Neural progenitor cell (in vitro differentiated cells): Measurements from ENCODE around the gene ATP4A.

Source experiments
- EZH2 ChIP-seq: fragments of 200-600 bp; sonication (generic); IDR thresholded peaks from 2 replicates; pipeline ENCODE4 v1.6.1; 2017; ENCODE audit warnings: antibody characterized with exemption, mild to moderate bottlenecking, moderate library complexity
- TF ChIP-seq, protein P1 (sequence below): fragments of 200-600 bp; sonication (generic); IDR thresholded peaks from 2 replicates; pipeline ENCODE4 v1.5.1; 2017; ENCODE audit warnings: antibody characterized with exemption, mild to moderate bottlenecking

DNA sequence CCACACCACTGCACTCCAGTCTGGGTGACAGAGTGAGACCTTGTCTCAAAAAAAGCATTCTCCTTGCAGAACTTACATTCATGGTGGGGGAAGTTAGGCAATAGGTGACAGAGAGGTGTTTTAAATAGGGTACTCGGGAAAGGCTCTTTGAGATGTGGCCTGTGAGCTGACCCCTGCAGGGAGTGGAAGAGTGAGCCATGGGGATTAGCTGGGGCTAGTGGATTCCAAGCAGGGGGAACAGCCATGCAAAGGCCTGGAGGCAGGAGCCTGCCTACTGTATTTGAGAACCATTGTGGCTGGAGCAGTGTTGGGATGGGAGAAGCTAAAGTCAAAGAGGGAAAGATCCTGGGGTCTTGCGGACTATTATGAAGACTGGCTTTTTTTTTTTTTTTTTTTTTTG, 46.1 kb downstream of the ATP4A start:
- TF ChIP-seq, protein P1, sequence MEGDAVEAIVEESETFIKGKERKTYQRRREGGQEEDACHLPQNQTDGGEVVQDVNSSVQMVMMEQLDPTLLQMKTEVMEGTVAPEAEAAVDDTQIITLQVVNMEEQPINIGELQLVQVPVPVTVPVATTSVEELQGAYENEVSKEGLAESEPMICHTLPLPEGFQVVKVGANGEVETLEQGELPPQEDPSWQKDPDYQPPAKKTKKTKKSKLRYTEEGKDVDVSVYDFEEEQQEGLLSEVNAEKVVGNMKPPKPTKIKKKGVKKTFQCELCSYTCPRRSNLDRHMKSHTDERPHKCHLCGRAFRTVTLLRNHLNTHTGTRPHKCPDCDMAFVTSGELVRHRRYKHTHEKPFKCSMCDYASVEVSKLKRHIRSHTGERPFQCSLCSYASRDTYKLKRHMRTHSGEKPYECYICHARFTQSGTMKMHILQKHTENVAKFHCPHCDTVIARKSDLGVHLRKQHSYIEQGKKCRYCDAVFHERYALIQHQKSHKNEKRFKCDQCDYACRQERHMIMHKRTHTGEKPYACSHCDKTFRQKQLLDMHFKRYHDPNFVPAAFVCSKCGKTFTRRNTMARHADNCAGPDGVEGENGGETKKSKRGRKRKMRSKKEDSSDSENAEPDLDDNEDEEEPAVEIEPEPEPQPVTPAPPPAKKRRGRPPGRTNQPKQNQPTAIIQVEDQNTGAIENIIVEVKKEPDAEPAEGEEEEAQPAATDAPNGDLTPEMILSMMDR: no peak
- TF ChIP-seq EZH2: no peak
